IMR-90 (cell line): ENCODE results near the gene CDK5. TPM values are rescaled to one million over a fixed set of nuclear protein-coding genes. Genes with fewer than 3 reads are reported as not detected.

Experiments used
- ATAC-seq: fragments of 200-7000 bp; cut with Tn5 transposase; 2 replicates; pipeline ENCODE4 v1.9.1; 2020; ENCODE audit warnings: low read depth, mild to moderate bottlenecking, moderate library complexity
- BruUV-seq: library from RNA; stranded (reverse); fragments of 400-500 nt; replicated peaks from 2 replicates; lab custom pipeline; 2021; lab: Mats Ljungman, UMichigan
- CTCF ChIA-PET: fragments of 300-600 bp; formaldehyde crosslinking; extraction: SDS; loops from one replicate; lab custom pipeline; 2021; ENCODE audit warnings: antibody characterized with exemption; lab: Yijun Ruan, JAX
- POLR2A ChIA-PET: fragments of 300-600 bp; sonication (Branson Sonifier 250); formaldehyde crosslinking; loops from one replicate; lab custom pipeline; 2022; ENCODE audit warnings: antibody characterized with exemption; ENCODE audit not compliant: unreplicated experiment; lab: Charles Lee
- DNase-seq: peaks from one replicate; pipeline ENCODE4 v3.0.0; 2013
- H2AFZ ChIP-seq: replicated peaks from 2 replicates; pipeline ENCODE3; 2013; ENCODE audit warnings: low read length, mild to moderate bottlenecking; ENCODE audit not compliant: poor library complexity
- H2AK5ac ChIP-seq: 2 replicates; pipeline ENCODE4 v1.6.1; 2013; ENCODE audit warnings: low read depth, low read length, inconsistent platforms
- H2AK9ac ChIP-seq: replicated peaks from 2 replicates; pipeline ENCODE3; 2013; ENCODE audit warnings: mild to moderate bottlenecking, low read depth, low read length, moderate library complexity; ENCODE audit not compliant: poor library complexity
- H2BK120ac ChIP-seq: 2 replicates; pipeline ENCODE4 v1.6.1; 2013; ENCODE audit warnings: low read depth, low read length, inconsistent platforms
- H2BK15ac ChIP-seq: 3 replicates; pipeline ENCODE4 v1.6.1; 2013; ENCODE audit warnings: low read depth, low read length, inconsistent platforms
- H2BK20ac ChIP-seq: 2 replicates; pipeline ENCODE4 v1.6.1; 2013; ENCODE audit warnings: low read depth, mild to moderate bottlenecking, inconsistent platforms, low read length, moderate library complexity
- H2BK5ac ChIP-seq: 2 replicates; pipeline ENCODE4 v1.6.1; 2013; ENCODE audit warnings: mild to moderate bottlenecking, low read depth, low read length, inconsistent platforms; ENCODE audit not compliant: poor library complexity, severe bottlenecking
- H3K14ac ChIP-seq: replicated peaks from 2 replicates; pipeline ENCODE4 v1.6.1; 2013; ENCODE audit warnings: low read depth, low read length, inconsistent platforms
- H3K18ac ChIP-seq: 2 replicates; pipeline ENCODE4 v1.6.1; 2013; ENCODE audit warnings: low read depth, low read length, control low read depth
- H3K23ac ChIP-seq: 2 replicates; pipeline ENCODE4 v1.6.1; 2013; ENCODE audit warnings: low read depth, low read length, inconsistent platforms
- H3K27ac ChIP-seq: 2 replicates; pipeline ENCODE4 v1.5.1; 2013; ENCODE audit warnings: mild to moderate bottlenecking, control low read depth, low read length; ENCODE audit not compliant: insufficient read depth
- H3K27me3 ChIP-seq: 2 replicates; pipeline ENCODE4 v1.6.1; 2013; ENCODE audit warnings: low read length; ENCODE audit not compliant: control insufficient read depth, insufficient read depth
- H3K36me3 ChIP-seq: 2 replicates; pipeline ENCODE4 v1.6.1; 2013; ENCODE audit warnings: low read length, mixed read lengths; ENCODE audit not compliant: control insufficient read depth, insufficient read depth
- H3K4ac ChIP-seq: 2 replicates; pipeline ENCODE4 v1.6.1; 2013; ENCODE audit warnings: low read depth, low read length, inconsistent platforms
- H3K4me1 ChIP-seq: 2 replicates; pipeline ENCODE4 v1.6.1; 2013; ENCODE audit warnings: low read length, mixed read lengths; ENCODE audit not compliant: control insufficient read depth, insufficient read depth
- H3K4me2 ChIP-seq: 2 replicates; pipeline ENCODE4 v1.6.1; 2013; ENCODE audit warnings: low read depth, mild to moderate bottlenecking, control low read depth, low read length, moderate library complexity
- H3K4me3 ChIP-seq: 2 replicates; pipeline ENCODE4 v1.5.1; 2013; ENCODE audit warnings: low read depth, mild to moderate bottlenecking, control low read depth, low read length, moderate library complexity; ENCODE audit not compliant: insufficient read depth
- H3K56ac ChIP-seq: 2 replicates; pipeline ENCODE4 v1.6.1; 2013; ENCODE audit warnings: low read length, inconsistent platforms; ENCODE audit not compliant: insufficient read depth; ENCODE audit errors: extremely low read depth
- H3K79me1 ChIP-seq, 2 experiments: 2 replicates each; pipeline ENCODE4 v1.6.1; 2013; ENCODE audit warnings: low read length in 2 of 2, inconsistent platforms in 1 of 2, low read depth in 1 of 2
- H3K9ac ChIP-seq: 2 replicates; pipeline ENCODE4 v1.6.1; 2013; ENCODE audit warnings: low read depth, low read length, control low read depth
- H3K9me1 ChIP-seq: 2 replicates; pipeline ENCODE4 v1.6.1; 2013; ENCODE audit warnings: low read length, inconsistent platforms; ENCODE audit not compliant: insufficient read depth
- H3K9me3 ChIP-seq: 2 replicates; pipeline ENCODE4 v1.6.1; 2013; ENCODE audit warnings: low read length; ENCODE audit not compliant: control insufficient read depth, insufficient read depth
- H4K20me1 ChIP-seq: 2 replicates; pipeline ENCODE4 v1.6.1; 2013; ENCODE audit warnings: low read length, inconsistent platforms; ENCODE audit not compliant: insufficient read depth
- H4K5ac ChIP-seq: 2 replicates; pipeline ENCODE4 v1.6.1; 2013; ENCODE audit warnings: mild to moderate bottlenecking, low read depth, low read length, control low read depth
- H4K8ac ChIP-seq, 2 experiments: 2 replicates each; pipeline ENCODE4 v1.6.1; 2013; ENCODE audit warnings: low read depth in 2 of 2, low read length in 2 of 2, control low read depth in 1 of 2, inconsistent platforms in 1 of 2
- H4K91ac ChIP-seq: 2 replicates; pipeline ENCODE4 v1.6.1; 2013; ENCODE audit warnings: low read depth, low read length, inconsistent platforms; ENCODE audit not compliant: insufficient read depth
- BHLHE40 ChIP-seq: fragments of 150-350 bp; IDR thresholded peaks from 2 replicates; pipeline ENCODE4 v1.6.1; 2016; ENCODE audit warnings: mild to moderate bottlenecking, low read depth, low read length
- FOS ChIP-seq: fragments of 150-350 bp; IDR thresholded peaks from 2 replicates; pipeline ENCODE4 v1.6.1; 2016; ENCODE audit warnings: low read depth, low read length
- MAZ ChIP-seq: IDR thresholded peaks from 2 replicates; pipeline ENCODE4 v1.6.1; 2012; ENCODE audit warnings: low read depth, mild to moderate bottlenecking, low read length, improper control_type of control experiment, moderate library complexity, borderline replicate concordance
- MXI1 ChIP-seq: IDR thresholded peaks from 2 replicates; pipeline ENCODE4 v1.6.1; 2012; ENCODE audit warnings: low read depth, mild to moderate bottlenecking, low read length, moderate library complexity, borderline replicate concordance
- NFE2L2 ChIP-seq: fragments of 150-350 bp; IDR thresholded peaks from 2 replicates; pipeline ENCODE4 v1.6.1; 2016; ENCODE audit warnings: low read depth, mild to moderate bottlenecking, low read length
- POLR2A ChIP-seq: IDR thresholded peaks from 2 replicates; pipeline ENCODE4 v1.6.1; 2012; ENCODE audit warnings: mild to moderate bottlenecking, low read depth, low read length
- RFX5 ChIP-seq: IDR thresholded peaks from 2 replicates; pipeline ENCODE4 v1.8.0; 2012; ENCODE audit warnings: low read depth, mild to moderate bottlenecking, low read length, moderate library complexity
- WGBS, 2 experiments: methylation state at CpG; one replicate each; pipeline versions ENCODE4 v1.1.5 to v1.1.7; 2013; ENCODE audit warnings: missing lambda C conversion rate in 2 of 2; ENCODE audit not compliant: insufficient read length in 1 of 2; ENCODE audit errors: extremely low coverage in 2 of 2; 5-methylcytosine and 5-hydroxymethylcytosine counted together
- dilution Hi-C: fragments of 300-500 bp; cut with HindIII; formaldehyde crosslinking; loops from one replicate; pipeline ENCODE4 v1.14.3; 2018; ENCODE audit warnings: low sequenced_read_pairs; ENCODE audit not compliant: unreplicated experiment
- in situ Hi-C: fragments of 300-500 bp; cut with MboI; formaldehyde crosslinking; loops from 3 replicates; pipeline ENCODE4 v1.14.3; 2019; ENCODE audit warnings: low sequenced_read_pairs, inconsistent platforms, mixed read lengths
- intact Hi-C: fragments of 100-400 bp; cut with micrococcal nuclease; formaldehyde crosslinking; loops from 2 replicates; pipeline ENCODE4 v1.10.0; 2022
- polyA plus RNA-seq, 3 experiments: library from polyadenylated mRNA; depleted of rRNA; stranded (reverse); fragments of >200 nt; gene quantifications; 2 replicates each; pipeline ENCODE4 v1.2.3, GENCODE V29; 2012; ENCODE audit warnings: low replicate concordance in 1 of 3
- total RNA-seq: library from RNA; depleted of rRNA; stranded (reverse); fragments of >200 nt; gene quantifications from 2 replicates; pipeline ENCODE4 v1.2.3, GENCODE V29; 2012
- TF ChIP-seq, protein P1 (sequence below): fragments of 150-350 bp; IDR thresholded peaks from 2 replicates; pipeline ENCODE4 v1.6.1; 2017; ENCODE audit warnings: mild to moderate bottlenecking, antibody characterized with exemption, low read length, low read depth

The CDK5 gene
- total and polyA plus RNA-seq, 2 of the 4 experiments (the other 2 are of a cell fraction), result 22.4 to 34.8 TPM

DNA sequence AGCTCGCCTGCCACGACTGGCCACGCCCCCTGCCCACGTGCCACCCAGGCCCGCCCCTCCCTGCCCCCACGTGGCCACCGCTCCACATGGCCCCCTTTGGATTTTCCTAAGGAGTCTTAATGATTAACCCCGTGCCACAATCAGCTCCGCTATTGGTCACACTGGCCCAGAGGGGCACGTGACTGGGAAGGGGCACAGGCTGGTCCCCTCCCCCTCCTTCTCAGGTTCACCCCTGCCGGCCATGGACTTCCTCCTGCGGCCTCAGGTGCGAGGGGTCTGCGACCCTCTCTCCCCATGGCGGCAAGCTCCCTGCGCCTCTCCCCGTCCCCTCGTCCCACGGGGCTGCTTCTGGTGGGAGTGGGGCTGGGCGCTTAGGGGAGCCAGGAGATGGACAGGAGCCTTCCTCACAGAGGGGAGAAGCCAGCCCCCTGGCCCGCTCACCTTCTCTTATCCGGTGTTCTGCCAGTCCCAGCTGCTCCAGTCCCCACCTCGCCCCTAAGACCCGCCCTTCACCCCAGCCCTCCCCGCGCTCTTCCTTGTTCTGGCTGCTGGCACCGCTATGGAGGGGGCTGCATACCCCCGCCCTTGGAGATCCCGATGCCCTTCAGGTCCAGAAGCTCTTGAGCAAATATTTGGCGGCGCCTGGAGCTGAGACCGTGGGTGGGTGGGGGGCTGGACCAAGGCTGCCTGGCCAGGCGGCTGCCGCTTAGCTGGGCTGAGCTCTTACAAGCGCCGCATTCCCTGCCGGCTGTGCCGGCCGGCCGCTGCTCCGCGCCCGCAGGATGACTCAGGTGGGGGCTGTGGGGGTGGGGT lies 4.9 kb upstream of the CDK5 start:
- DNase-seq, result peak; percentile 76
- BruUV-seq, result no TSS peak
- H3K4me3 ChIP-seq, result no peak overlapping the region
- peak overlapping the region; percentile 94 for H2AK5ac ChIP-seq
- 0% methylated on average over 2 of the region's 43 CpGs; no CpG with 5 or more reads in 1 of the 2 experiments for WGBS, 2 experiments
- ChIA-PET POLR2A (interaction anchor here (0.6 kb wide), 1 partner anchor 19 kb away, joined by 3 read pairs; no protein-coding TSS in a partner anchor), CTCF (no interaction called here)
- peaks cover 39% of the 10 kb centered on the region for H3K4me1 ChIP-seq
- H2BK120ac ChIP-seq, result peak overlapping the region; percentile 26; the same call in 1 of the 2 replicates
- H3K36me3 ChIP-seq, result peaks cover 31% of the 10 kb centered on the region
- H3K9me1 ChIP-seq, result peaks cover 12% of the 10 kb centered on the region; the same call in 1 of the 2 replicates
- H4K8ac ChIP-seq, result no peak overlapping the region
- H3K56ac ChIP-seq, result no peak overlapping the region
- H4K20me1 ChIP-seq, result peaks cover 32% of the 10 kb centered on the region
- H3K18ac ChIP-seq, result no peak overlapping the region
- peaks cover 24 to 66% of the 10 kb centered on the region in 2 experiments for H3K79me1 ChIP-seq
- H3K9me3 ChIP-seq, result no peaks in the 10 kb centered on the region
- no peak overlapping the region; the same call in 2 of the 3 replicates for H2BK15ac ChIP-seq
- H2AFZ ChIP-seq, result peak overlapping the region; percentile 58
- H3K4me2 ChIP-seq, result peak overlapping the region; percentile 62; the same call in 1 of the 2 replicates
- no peak overlapping the region; the same call in 1 of the 2 replicates for H2BK20ac ChIP-seq
- 0 out of 2 replicates have a peak overlapping the region, but pooled peaks have one; percentile 47 for H3K14ac ChIP-seq
- ATAC-seq, result peak; percentile 28
- no peak overlapping the region for H3K23ac ChIP-seq
- H2BK5ac ChIP-seq, result peak overlapping the region; percentile 51
- H4K91ac ChIP-seq, result peak overlapping the region; percentile 60
- peak overlapping the region; percentile 97 for H2AK9ac ChIP-seq
- peak overlapping the region; percentile 89 for H3K4ac ChIP-seq
- H4K5ac ChIP-seq, result no peak overlapping the region
- intact Hi-C loops, result no loop called here
- in situ Hi-C loops, result no loop called here
- dilution Hi-C loops, result no loop called here
- no peak overlapping the region for H3K9ac ChIP-seq
- TF ChIP-seq MXI1 (peak; percentile 86), FOS (no peak), POLR2A (peak; percentile 58), RFX5 (no peak), MAZ (peak; percentile 86), BHLHE40 (peak; percentile 12; the same call in 1 of the 2 replicates), NFE2L2 (peak; percentile 14; the same call in 1 of the 2 replicates)
- TF ChIP-seq, protein P1, sequence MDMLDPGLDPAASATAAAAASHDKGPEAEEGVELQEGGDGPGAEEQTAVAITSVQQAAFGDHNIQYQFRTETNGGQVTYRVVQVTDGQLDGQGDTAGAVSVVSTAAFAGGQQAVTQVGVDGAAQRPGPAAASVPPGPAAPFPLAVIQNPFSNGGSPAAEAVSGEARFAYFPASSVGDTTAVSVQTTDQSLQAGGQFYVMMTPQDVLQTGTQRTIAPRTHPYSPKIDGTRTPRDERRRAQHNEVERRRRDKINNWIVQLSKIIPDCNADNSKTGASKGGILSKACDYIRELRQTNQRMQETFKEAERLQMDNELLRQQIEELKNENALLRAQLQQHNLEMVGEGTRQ, result peak; percentile 95
- peak overlapping the region; percentile 52 for H3K27ac ChIP-seq
- no peaks in the 10 kb centered on the region for H3K27me3 ChIP-seq
